Common myeloid progenitor, CD34-positive (primary cell): ENCODE data around the gene NOXO1.
"Not testable (repeated sequence)": the region's sequence is repeated elsewhere in the genome, so short reads cannot be mapped to it uniquely, and the experiment has no call there.

Experiments
- CTCF ChIA-PET: fragments of 350-600 bp; sonication (Branson Sonifier 250); formaldehyde crosslinking; loops from one replicate; lab custom pipeline; 2021; ENCODE audit warnings: antibody characterized with exemption; lab: Charles Lee
- POLR2A ChIA-PET: fragments of 350-600 bp; sonication (Branson Sonifier 250); formaldehyde crosslinking; loops from one replicate; lab custom pipeline; 2021; ENCODE audit warnings: antibody characterized with exemption; lab: Charles Lee
- DNase-seq, 3 donors: peaks; one replicate each; pipeline versions ENCODE4 v3.0.0 to v3.0.0-alpha.2; 2013
- H3K27ac ChIP-seq, 2 experiments: 1 replicate in 1 of 2; 2 replicates in 1 of 2; pipeline ENCODE4 v1.7.0; 2013; ENCODE audit warnings: inconsistent platforms in 2 of 2, low read length in 2 of 2, mild to moderate bottlenecking in 2 of 2, low read depth in 1 of 2, moderate library complexity in 1 of 2; ENCODE audit not compliant: severe bottlenecking in 2 of 2, insufficient read depth in 1 of 2, poor library complexity in 1 of 2
- H3K27me3 ChIP-seq, 5 experiments: replicated peaks in 2 of 5; 1 replicate in 3 of 5; 2 replicates in 2 of 5; pipeline versions ENCODE4 v1.6.1 to v1.7.0; 2013; ENCODE audit warnings: low read length in 4 of 5, mild to moderate bottlenecking in 2 of 5, moderate library complexity in 2 of 5, inconsistent platforms in 1 of 5; ENCODE audit not compliant: insufficient read depth in 5 of 5, control insufficient read depth in 4 of 5
- H3K36me3 ChIP-seq, 4 experiments: 1 replicate in 2 of 4; 2 replicates in 2 of 4; pipeline versions ENCODE4 v1.6.1 to v1.7.0; 2013; ENCODE audit warnings: low read length in 3 of 4, control low read depth in 1 of 4, mild to moderate bottlenecking in 1 of 4; ENCODE audit not compliant: control insufficient read depth in 4 of 4, insufficient read depth in 4 of 4
- H3K4me1 ChIP-seq, 4 experiments: 1 replicate in 3 of 4; 2 replicates in 1 of 4; pipeline versions ENCODE4 v1.6.1 to v1.7.1; 2013; ENCODE audit warnings: low read length in 3 of 4, mild to moderate bottlenecking in 3 of 4, control low read depth in 1 of 4, inconsistent platforms in 1 of 4, moderate library complexity in 1 of 4; ENCODE audit not compliant: control insufficient read depth in 4 of 4, insufficient read depth in 4 of 4; ENCODE audit errors: control extremely low read depth in 1 of 4
- H3K4me3 ChIP-seq, 7 experiments: 1 replicate in 4 of 7; 2 replicates in 3 of 7; pipeline versions ENCODE4 v1.5.1 to v1.7.0; 2013; ENCODE audit warnings: mild to moderate bottlenecking in 7 of 7, low read length in 6 of 7, moderate library complexity in 6 of 7, inconsistent platforms in 2 of 7, low read depth in 2 of 7, control low read depth in 1 of 7; ENCODE audit not compliant: insufficient read depth in 4 of 7, control insufficient read depth in 1 of 7; ENCODE audit errors: extremely low read depth in 1 of 7
- H3K9me3 ChIP-seq, 5 experiments: 1 replicate in 4 of 5; 2 replicates in 1 of 5; pipeline versions ENCODE4 v1.6.1 to v1.7.1; 2013; ENCODE audit warnings: low read length in 4 of 5, mild to moderate bottlenecking in 2 of 5, inconsistent platforms in 1 of 5, low read depth in 1 of 5, moderate library complexity in 1 of 5; ENCODE audit not compliant: control insufficient read depth in 4 of 5, insufficient read depth in 2 of 5; ENCODE audit errors: control extremely low read depth in 1 of 5
- WGBS: methylation state at CpG from one replicate; pipeline ENCODE4 v1.1.5; 2013; ENCODE audit not compliant: insufficient coverage; 5-methylcytosine and 5-hydroxymethylcytosine counted together

NOXO1 gene

DNA sequence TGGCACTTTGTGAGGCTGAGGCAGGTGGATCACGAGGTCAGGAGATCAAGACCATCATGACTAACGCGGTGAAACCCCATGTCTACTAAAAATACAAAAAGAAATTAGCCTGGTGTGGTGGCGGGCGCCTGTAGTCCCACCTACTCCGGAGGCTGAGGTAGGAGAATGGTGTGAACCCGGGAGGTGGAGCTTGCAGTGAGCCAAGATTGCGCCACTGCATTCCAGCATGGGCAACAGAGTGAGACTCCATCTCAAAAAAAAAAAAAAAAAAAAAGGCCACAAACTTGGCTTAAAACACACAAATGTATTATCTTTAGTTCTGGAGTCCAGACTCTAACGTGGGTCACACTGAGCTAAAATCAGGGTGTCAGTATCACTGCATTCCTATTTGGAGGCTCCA is 30.5 kb upstream of the NOXO1 start:
- H3K4me3 ChIP-seq, H3K9me3 ChIP-seq, POLR2A ChIA-PET, DNase-seq, H3K27ac ChIP-seq, H3K27me3 ChIP-seq: not testable (repeated sequence)
- CTCF ChIA-PET: interaction anchor here (0.9 to 2.1 kb wide), 4 partner anchors 11 to 192 kb away, joined by 4 to 6 read pairs (median 4); no protein-coding TSS in a partner anchor
- WGBS: 50% methylated on average over 2 of the region's 9 CpGs
- H3K4me1 ChIP-seq: peaks cover 7 to 35% (median 32%) of the 10 kb centered on the region in 4 experiments
- peaks cover 0 to 12% (median under 1%) of the 10 kb centered on the region in 4 experiments for H3K36me3 ChIP-seq

DNA sequence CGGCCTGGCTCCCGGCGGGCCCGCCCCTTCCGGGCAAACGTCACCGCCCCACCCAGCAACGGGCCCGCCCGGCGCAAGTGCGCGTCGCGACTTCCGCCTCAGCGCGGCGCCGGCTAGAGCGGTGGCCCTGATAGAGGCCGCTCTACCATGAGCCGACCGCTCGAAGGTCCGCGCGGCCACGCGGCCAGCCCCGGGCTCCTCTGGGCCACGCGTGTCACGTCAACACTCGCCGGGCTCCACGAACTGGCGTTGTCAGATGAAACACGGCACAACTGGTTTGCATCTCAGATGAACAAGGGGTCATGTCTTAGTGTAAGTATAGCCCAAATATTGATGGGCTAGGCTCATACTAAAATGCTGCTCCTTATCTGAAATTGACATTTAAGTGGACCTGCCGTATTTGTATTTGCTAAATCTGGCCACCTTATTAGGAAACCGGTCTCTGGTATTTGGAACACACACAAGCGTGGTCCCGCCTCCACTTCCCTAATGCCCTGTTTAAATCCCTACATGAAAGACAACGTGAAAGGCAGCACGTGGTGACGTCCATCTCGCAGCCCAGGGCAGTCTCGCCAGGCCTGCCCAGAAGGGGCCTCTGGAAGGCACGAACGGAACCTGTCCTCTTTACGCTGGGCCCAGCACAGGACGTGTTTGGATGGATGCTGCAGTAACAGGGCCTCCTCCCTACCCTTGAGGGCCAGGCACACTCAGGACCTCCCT is 28.7 kb upstream of the NOXO1 start, which contains the start of gene ZNF598:
ZNF598 (minus strand) TSS at position 31 of the 720 bp plus-strand sequence.
- peaks cover 7 to 53% (median 49%) of the 10 kb centered on the region in 4 experiments for H3K4me1 ChIP-seq
- CTCF ChIA-PET: no interaction called here
- peaks cover 0 to 21% (median under 1%) of the 10 kb centered on the region in 4 experiments for H3K36me3 ChIP-seq
- POLR2A ChIA-PET: interaction anchor here (0.9 kb wide), 1 partner anchor 45 kb away, joined by 4 read pairs; the partner anchor contains the start of gene RPS2
- peak within 1 kb of the TSS; percentile 72 to 91 for H3K27ac ChIP-seq
- 3% methylated on average over 52 of the region's 52 CpGs for WGBS
- H3K9me3 ChIP-seq: no peaks in the 10 kb centered on the region
- peak within 1 kb of the TSS; percentile 47 to 91 (median 84) for H3K4me3 ChIP-seq
- H3K27me3 ChIP-seq: no peaks in the 10 kb centered on the region
- DNase-seq: peak; percentile 85 to 88 (median 87)

DNA sequence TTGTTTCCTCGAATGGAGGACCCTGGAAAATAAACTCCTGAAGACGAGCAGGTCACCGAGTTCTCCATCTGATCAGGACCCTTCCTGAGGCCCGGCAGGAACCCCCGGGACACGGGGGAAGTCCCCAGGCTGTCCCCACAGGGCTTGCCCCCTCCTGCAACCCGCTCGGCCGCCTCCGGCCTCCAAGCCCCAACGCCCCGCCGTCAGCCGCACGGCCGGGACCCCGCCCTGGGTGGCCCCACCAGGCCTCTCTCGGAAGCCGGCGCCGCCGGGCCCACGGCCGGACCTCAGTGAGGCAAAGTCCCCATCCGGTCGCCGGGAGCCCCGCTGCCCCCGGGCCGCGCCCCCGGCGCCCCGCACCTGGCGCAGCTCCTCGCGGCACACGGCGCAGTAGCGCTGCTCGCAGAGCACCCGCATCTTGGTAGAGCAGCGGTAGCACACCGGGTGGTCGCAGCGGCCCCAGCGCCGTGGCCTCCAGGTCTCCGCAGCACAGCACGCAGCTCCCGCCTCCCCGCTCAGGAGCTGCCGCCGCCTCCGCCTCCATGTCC is 28.0 kb upstream of the NOXO1 start:
- Histone ChIP-seq H3K4me1 (peaks cover 7 to 60% (median 56%) of the 10 kb centered on the region in 4 experiments), H3K9me3 (no peaks in the 10 kb centered on the region), H3K27me3 (no peaks in the 10 kb centered on the region), H3K4me3 (peak overlapping the region; percentile 47 to 91 (median 80)), H3K36me3 (peaks cover 0 to 21% (median under 1%) of the 10 kb centered on the region in 4 experiments), H3K27ac (peak overlapping the region; percentile 72 to 91)
- POLR2A ChIA-PET: interaction anchor here (0.9 kb wide), 1 partner anchor 44 kb away, joined by 4 read pairs; the partner anchor contains the start of gene RPS2
- CTCF ChIA-PET: interaction anchor here (1.1 to 6.9 kb wide), 6 partner anchors 12 to 144 kb away, joined by 4 to 80 read pairs (median 6); partner anchors contain the start of gene TRAF7
- DNase-seq: no peak
- WGBS: under 1% methylated on average over 45 of the region's 55 CpGs

DNA sequence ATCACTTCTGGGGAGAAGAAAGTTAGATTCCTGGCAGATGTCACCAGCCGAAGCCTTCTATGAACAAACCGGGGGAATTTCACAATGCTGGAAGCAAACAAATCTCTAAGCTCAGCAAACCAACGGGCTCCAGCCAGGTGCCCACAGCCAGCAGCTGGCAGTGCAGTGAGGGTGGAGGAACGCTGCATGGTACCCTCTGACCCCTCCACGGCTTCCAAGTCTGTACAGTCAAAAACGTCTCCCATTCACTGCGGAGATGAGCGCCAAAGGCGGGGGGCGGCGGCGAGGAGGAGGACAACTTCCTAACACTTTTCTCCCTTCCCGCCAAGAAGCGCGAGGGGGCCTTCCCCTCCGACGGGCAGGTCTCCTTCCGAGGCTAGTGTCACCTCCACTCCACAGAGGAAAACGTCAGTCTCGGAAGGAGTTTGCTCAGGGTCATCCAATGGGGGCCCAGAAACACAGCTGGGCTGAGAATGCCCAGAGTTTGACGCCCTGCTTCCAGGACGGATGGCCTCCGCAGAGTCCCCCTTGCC is 27.4 kb upstream of the NOXO1 start:
- peak overlapping the region; percentile 72 to 91 for H3K27ac ChIP-seq
- H3K4me1 ChIP-seq: peaks cover 7 to 66% (median 60%) of the 10 kb centered on the region in 4 experiments
- POLR2A ChIA-PET: interaction anchor here (1.8 kb wide), 1 partner anchor 145 kb away, joined by 8 read pairs; no protein-coding TSS in a partner anchor
- H3K9me3 ChIP-seq: no peaks in the 10 kb centered on the region
- peak in 2 of 3 donors; percentile 35 to 52 for DNase-seq
- no peaks in the 10 kb centered on the region for H3K27me3 ChIP-seq
- CTCF ChIA-PET: interaction anchor here (1.1 to 6.9 kb wide), 8 partner anchors 12 to 145 kb away, joined by 3 to 80 read pairs (median 5); partner anchors contain the start of genes NPW, NTHL1, TRAF7 and TSC2
- 3% methylated on average over 20 of the region's 23 CpGs for WGBS
- H3K36me3 ChIP-seq: peaks cover 0 to 21% (median under 1%) of the 10 kb centered on the region in 4 experiments
- H3K4me3 ChIP-seq: peak overlapping the region; percentile 47 to 91 (median 80)

DNA sequence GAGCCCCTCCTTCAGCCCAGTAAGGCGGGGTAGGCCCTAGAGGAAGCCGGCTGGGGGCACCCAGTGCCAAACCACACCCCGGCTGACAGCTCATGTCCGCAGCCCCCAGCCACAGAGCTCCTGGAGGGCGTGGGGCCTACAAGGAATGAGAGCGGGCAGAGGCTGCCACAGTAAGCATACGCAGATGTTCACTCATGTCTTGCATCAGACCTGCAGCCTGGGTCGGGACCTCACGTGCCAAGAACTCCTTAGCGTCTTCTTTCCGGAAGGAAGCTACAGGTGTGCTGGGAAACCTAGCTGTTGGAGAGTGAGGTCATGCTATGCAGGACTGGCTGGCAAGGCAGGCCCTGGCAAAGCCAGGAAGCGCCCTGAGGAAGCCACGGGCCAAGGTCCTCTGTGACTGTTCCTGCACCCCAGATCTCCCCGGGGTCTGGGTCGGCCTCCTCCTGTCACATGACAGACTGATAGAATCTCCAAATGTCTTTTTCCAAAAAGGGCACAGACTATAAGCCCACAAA is 26.8 kb upstream of the NOXO1 start:
- WGBS: 2% methylated on average over 10 of the region's 15 CpGs
- Histone ChIP-seq H3K27me3 (no peaks in the 10 kb centered on the region), H3K27ac (peak overlapping the region; percentile 82 to 91), H3K36me3 (peaks cover 0 to 27% (median 3%) of the 10 kb centered on the region in 4 experiments), H3K9me3 (no peaks in the 10 kb centered on the region), H3K4me3 (peak overlapping the region in 5 of 7 experiments; percentile 70 to 91 (median 90)), H3K4me1 (peaks cover 7 to 69% (median 63%) of the 10 kb centered on the region in 4 experiments)
- ChIA-PET POLR2A (interaction anchor here (0.6 to 1.8 kb wide), 4 partner anchors 43 to 147 kb away, joined by 3 to 8 read pairs (median 4); partner anchors contain the start of genes RPS2 and TRAF7), CTCF (interaction anchor here (0.6 to 6.9 kb wide), 10 partner anchors 11 to 492 kb away, joined by 3 to 80 read pairs (median 4); partner anchors contain the start of genes NPW, NTHL1, TRAF7 and TSC2)
- DNase-seq: peak; percentile 70 to 88 (median 84)

DNA sequence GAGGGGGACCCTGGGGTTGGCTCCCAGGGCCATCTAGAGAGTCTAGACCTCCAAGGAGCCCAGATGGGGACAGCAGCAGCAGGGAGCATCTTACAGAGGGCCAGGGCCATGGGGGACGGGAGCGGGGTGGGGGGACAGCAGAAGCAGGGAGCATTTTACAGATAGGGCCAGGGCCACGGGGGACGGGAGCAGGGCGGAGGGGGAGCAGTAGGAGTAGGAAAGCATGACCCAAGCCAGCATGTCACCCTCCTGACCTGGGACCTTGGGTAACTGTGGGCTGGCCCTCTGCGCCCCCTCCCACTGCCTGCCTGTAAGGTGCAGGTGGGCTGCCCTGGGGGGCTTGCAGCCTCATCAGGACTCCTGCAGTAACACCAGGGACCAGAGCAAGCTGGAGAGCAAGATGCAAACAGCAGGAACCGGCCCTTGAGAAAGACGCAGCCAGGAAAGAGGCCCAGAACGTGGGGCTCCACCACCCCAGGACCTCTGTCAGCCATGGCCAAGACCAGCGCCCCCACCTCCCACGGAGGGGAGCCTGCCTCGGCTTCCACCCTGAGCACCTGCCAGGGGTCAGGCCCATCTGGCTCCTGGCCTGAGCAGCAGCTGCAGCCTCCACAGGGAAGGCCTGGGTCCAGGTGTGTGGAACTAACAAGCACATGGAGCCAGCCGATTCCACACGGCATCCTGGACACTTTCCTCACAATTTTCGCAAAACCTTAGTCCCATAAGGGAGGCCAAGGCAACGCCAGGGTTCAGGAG is 26.0 kb upstream of the NOXO1 start:
- WGBS: 59% methylated on average over 13 of the region's 16 CpGs
- H3K4me1 ChIP-seq: peaks cover 7 to 69% (median 63%) of the 10 kb centered on the region in 4 experiments
- H3K4me3 ChIP-seq: peak overlapping the region in 5 of 7 experiments; percentile 70 to 91 (median 90)
- peaks cover 0 to 35% (median 11%) of the 10 kb centered on the region in 4 experiments for H3K36me3 ChIP-seq
- peak overlapping the region; percentile 82 to 91 for H3K27ac ChIP-seq
- POLR2A ChIA-PET: interaction anchor here (0.7 to 1.8 kb wide), 3 partner anchors 43 to 148 kb away, joined by 3 to 8 read pairs (median 5); partner anchors contain the start of genes RPS2 and TRAF7
- no peaks in the 10 kb centered on the region for H3K9me3 ChIP-seq
- no peak for DNase-seq
- CTCF ChIA-PET: interaction anchor here (0.6 to 6.9 kb wide), 8 partner anchors 13 to 493 kb away, joined by 3 to 80 read pairs (median 5); partner anchors contain the start of genes NPW, NTHL1, TRAF7 and TSC2
- no peaks in the 10 kb centered on the region for H3K27me3 ChIP-seq
